ENCODE data around the gene ARHGAP6.

DNA sequence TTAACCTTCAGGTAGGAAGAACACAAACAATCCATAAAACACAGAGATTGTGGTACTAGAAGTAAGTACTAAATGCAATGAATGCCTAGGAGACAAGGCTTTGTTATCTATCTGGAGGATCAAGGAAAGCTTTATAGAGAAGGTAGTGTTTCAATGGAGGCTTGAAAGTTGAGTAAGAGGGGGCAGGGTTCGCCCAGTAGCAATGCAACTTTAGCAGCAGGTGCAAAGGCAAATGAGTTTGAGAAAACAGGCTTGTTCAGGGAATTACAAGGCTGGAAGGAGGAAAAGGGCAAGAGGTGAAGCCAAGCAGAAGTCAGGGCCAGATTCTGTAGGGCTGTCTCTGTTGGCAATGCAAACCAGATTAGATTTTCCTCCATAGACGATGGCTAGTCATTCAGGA, 408.0 kb downstream of the ARHGAP6 start:
- TF ChIP-seq USF1 (IDR thresholded peaks at IDR 0.05) = no peak
- no peak for TF ChIP-seq RAD21 (IDR thresholded peaks at IDR 0.05; ENCODE audit: low read depth)
- TF ChIP-seq, protein P1, sequence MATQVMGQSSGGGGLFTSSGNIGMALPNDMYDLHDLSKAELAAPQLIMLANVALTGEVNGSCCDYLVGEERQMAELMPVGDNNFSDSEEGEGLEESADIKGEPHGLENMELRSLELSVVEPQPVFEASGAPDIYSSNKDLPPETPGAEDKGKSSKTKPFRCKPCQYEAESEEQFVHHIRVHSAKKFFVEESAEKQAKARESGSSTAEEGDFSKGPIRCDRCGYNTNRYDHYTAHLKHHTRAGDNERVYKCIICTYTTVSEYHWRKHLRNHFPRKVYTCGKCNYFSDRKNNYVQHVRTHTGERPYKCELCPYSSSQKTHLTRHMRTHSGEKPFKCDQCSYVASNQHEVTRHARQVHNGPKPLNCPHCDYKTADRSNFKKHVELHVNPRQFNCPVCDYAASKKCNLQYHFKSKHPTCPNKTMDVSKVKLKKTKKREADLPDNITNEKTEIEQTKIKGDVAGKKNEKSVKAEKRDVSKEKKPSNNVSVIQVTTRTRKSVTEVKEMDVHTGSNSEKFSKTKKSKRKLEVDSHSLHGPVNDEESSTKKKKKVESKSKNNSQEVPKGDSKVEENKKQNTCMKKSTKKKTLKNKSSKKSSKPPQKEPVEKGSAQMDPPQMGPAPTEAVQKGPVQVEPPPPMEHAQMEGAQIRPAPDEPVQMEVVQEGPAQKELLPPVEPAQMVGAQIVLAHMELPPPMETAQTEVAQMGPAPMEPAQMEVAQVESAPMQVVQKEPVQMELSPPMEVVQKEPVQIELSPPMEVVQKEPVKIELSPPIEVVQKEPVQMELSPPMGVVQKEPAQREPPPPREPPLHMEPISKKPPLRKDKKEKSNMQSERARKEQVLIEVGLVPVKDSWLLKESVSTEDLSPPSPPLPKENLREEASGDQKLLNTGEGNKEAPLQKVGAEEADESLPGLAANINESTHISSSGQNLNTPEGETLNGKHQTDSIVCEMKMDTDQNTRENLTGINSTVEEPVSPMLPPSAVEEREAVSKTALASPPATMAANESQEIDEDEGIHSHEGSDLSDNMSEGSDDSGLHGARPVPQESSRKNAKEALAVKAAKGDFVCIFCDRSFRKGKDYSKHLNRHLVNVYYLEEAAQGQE (IDR thresholded peaks at IDR 0.05; ENCODE audit: low read depth) = no peak
- TF ChIP-seq TEAD4 (IDR thresholded peaks at IDR 0.05) = no peak
- TF ChIP-seq EP300 (IDR thresholded peaks at IDR 0.05; ENCODE audit: borderline replicate concordance) = no peak
- TF ChIP-seq YY1 (IDR thresholded peaks at IDR 0.05; ENCODE audit: low read depth) = no peak
- no peak for TF ChIP-seq EGR1 (IDR thresholded peaks at IDR 0.05)
- no peak for TF ChIP-seq CREB1 (IDR thresholded peaks at IDR 0.05; ENCODE audit: low read depth)
- TF ChIP-seq TCF12 (IDR thresholded peaks at IDR 0.05; ENCODE audit: low read depth) = no peak
- no peak for TF ChIP-seq TAF1 (IDR thresholded peaks at IDR 0.05; ENCODE audit: low read depth)
- TF ChIP-seq CEBPB (IDR thresholded peaks at IDR 0.05) = no peak
- no peak for TF ChIP-seq NFIC (IDR thresholded peaks at IDR 0.05)
